Panc1 (cell line): ENCODE measurements around the gene SYCE3.

Experiments used
- CTCF ChIP-seq: fragments of 450-650 bp; IDR thresholded peaks from 2 replicates; pipeline ENCODE4 v1.5.1; 2017; ENCODE audit warnings: mild to moderate bottlenecking
- POLR2AphosphoS5 ChIP-seq: IDR thresholded peaks from 2 replicates; pipeline ENCODE4 v1.6.1; 2012; ENCODE audit warnings: mild to moderate bottlenecking, low read depth, low read length, moderate library complexity
- REST ChIP-seq, 2 experiments: IDR thresholded peaks; 2 replicates each; pipeline ENCODE4 v1.6.1; 2011 to 2012; ENCODE audit warnings: low read depth in 2 of 2, control low read depth in 1 of 2, low read length in 1 of 2, mild to moderate bottlenecking in 1 of 2, moderate library complexity in 1 of 2; ENCODE audit not compliant: insufficient read depth in 1 of 2
- SIN3A ChIP-seq: IDR thresholded peaks from 2 replicates; pipeline ENCODE4 v1.6.1; 2012; ENCODE audit warnings: low read depth, mild to moderate bottlenecking, low read length, moderate library complexity, borderline replicate concordance; ENCODE audit not compliant: insufficient read depth

- TF ChIP-seq CTCF (no peak; the same call in 1 of the 2 replicates), POLR2AphosphoS5 (no peak), REST (IDR thresholded peaks at IDR 0.05; ENCODE audit: insufficient read depth in 1 of 2, low read depth in 2 of 2, low read length in 1 of 2) (no peak), SIN3A (no peak)
Observed at GRCh38 chr22:50606165-50606945, 43.6 kb upstream of the SYCE3 start.
